GM21447 (cell line): ENCODE data around the gene SHC3.

ENCODE experiments used
- ATAC-seq: cut with Tn5 transposase; IDR thresholded peaks from one replicate; pipeline ENCODE4 v1.9.1; 2021; ENCODE audit not compliant: unreplicated experiment

SHC3 gene

DNA sequence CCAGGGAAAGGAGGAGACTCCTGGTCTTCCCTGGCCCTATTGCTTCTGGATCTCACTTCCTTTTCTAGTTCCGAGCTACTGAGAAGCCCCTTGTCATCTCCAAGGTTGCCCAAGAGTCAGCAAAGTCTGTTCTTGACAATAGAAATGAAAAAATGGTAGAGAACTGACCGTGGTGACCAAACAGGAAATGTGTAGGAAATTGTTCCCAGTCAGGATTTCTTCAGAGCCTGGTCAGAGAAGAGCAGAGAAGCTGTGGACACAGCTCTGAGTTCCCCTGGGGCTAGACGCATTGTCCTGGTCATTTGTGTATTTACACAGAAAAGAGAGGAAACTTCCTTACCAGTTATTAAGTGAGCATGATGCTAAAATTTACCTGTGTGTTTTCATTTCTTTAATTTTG is 151.7 kb downstream of the SHC3 start:
- no peak for ATAC-seq

DNA sequence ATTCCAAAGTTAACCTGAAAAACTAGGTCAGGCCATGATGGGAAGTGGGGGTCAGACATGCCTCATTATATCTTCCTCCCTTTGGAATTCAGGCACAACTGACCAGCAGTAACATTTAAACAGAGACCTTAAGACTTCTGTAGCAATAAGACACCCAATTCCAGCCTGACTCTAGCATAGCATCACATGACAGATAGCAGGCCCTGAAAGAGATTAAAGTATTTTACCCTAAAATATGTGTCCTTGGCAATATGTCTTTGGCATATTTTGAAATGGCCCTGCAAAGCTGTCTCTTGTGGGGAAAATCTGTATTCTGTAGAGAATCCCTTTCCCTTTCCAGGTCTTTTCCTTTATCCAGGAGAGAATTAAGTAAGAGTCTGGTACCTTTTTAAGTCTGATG is 153.1 kb downstream of the SHC3 start:
- no peak for ATAC-seq

DNA sequence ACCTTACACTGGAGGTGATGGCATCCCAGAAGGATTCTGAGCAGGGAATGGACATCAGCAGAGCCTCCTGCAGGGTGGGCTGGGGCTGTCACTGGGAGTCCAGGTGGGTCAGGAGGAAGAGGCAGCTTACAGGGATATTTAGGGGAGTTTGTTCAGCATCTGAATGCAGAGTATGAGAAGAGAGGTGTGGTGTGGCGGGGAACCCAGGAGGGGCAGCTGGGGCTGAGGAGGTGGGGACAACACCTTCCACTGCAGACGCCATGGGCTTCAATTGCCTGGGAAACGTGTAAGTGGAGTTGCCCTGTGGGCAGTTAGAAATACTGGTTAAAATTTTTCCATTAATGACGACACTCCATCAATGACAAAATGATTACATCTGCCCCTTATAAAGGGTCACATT is 153.9 kb downstream of the SHC3 start:
- ATAC-seq, result no peak

DNA sequence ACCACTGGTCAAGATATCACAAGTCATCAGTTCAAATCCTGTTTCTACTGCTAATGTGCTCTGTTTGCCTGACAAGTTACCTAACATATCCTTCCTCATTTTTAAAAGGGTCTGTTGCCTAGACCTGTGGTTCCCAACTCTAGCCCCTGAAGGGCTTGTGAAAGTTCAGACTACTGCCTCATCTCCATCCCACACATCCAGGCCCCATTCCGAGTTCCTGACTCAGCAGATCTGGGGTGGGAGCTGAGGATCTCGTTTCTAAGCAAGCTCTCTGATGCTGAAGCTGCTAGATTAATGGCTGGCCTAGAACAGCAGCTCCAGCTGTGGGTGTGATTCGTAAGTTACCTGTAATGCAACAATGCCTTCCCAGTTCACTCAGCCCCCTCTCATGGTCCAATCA is 154.9 kb downstream of the SHC3 start:
- ATAC-seq, result no peak

DNA sequence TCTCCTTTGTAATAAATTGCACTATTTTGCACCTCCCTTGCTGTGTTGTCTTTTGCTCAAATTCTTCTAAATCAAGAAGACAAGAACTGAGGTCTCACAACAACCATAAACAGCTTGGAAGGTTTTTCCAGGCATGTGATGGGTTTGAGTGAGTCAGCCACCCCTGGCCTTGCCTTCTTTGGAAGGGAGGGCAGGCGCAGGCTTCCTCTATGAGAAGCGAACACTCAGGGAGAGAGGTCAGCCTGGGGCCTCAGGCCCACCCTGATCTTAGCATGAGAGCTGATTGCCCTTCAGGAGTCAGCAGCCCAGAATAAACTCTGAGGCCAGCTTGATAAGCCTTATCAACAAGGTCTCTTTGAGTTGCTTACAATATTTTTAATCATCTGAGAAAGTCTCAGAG is 155.7 kb downstream of the SHC3 start:
- ATAC-seq, result no peak

DNA sequence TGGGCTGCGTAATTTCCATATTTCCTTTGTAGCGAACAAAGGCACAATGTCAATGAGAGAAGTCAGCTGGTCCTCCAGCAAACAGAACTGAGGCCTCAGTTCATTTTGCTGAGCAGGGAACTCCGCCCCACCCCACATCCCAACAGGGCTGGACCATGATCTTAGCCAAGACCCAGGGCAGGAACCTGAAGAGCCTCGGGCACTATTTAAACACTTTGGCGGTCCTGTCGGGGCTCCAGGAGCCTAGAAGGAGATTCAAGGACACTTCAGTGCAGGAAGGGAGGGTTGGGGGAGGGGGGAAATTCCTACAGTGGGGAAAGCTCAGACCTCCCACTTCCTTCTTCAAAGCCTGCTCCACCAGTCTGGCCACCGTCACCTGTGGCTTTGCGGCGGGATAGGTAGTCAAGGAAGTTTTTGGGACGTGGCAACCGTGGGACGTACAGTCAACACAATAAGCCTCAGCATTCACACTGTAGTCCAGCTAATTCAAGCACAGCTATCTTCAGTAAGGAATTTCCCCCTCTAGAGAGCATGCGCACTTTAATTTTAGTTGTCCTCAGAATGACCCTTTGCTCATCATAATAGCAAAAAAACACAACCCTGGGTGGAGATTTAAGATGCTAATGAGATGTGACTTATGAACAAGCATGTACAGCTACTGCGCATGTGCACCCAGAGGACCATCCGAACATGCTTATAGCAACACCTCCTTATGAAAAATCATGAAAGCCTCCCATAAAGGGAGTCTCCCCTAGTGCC is 156.4 kb downstream of the SHC3 start:
- no peak for ATAC-seq

DNA sequence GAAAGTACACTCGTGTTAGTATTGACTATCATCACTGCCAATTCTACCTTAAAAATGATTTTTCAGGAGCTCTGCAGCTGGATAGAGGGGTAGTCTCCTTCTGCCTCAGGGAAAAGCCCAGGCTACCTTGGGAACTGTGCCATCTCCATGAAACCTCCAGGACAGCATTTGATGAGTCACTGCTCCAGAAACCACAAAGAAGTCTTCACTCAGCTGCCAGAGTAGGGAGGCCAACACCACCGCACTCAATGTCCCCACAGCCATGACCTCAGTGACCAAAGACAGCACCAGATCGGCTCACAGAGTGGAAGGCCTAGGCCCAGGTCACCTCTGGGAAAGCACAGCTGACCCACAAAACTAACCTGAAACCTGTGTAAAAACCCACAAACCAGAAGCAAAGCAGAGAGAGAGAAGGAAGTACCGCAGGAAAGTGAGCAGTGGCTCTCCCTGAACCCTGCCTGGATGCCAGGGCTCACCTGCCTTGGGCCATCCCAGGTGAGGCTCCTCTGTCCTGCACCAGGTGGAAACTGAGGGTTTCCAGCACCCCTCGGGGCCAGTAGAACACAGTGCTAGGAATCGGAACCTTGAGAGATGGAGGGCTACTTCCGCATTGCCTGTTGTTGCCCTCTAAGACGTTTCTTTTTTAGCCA is 157.3 kb downstream of the SHC3 start:
- ATAC-seq, result no peak

DNA sequence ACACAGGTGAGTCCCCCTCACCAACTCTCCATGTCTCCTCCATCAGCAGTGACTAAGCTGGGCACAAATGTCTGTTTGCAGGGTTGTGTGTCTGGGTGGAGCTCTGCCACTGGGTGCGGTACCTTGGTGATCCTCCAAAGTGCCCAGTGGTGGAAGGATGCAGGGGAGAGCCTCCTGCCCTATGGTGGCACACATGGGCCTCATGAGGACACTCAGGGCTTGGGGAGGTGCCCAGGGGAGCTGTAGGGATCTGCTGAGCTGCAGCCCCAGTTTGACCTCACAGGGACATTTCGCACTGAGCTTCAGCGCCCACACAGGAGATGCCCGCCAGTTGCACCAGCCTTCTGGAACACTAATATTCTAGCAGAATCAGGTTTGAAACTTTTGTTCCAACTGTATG is 157.9 kb downstream of the SHC3 start:
- ATAC-seq, result no peak

DNA sequence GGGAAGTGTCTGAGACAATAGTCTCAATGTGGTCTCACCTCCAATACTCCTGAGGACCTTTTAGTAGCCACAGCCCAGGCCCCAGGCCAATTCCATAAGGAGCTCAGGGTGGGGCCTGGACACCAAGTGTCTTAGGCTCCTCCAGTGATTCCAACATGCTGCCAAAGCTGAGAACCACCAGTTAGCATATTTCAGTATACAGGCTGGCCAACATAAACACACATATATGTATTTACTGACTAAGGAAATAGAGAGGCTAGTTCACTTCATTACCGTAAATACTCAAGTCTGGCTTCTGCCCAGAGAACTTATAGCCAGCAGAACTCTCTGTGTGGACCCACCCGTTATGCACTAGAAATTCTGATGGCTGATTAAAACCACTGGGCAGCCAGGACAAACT is 163.3 kb downstream of the SHC3 start:
- no peak for ATAC-seq

DNA sequence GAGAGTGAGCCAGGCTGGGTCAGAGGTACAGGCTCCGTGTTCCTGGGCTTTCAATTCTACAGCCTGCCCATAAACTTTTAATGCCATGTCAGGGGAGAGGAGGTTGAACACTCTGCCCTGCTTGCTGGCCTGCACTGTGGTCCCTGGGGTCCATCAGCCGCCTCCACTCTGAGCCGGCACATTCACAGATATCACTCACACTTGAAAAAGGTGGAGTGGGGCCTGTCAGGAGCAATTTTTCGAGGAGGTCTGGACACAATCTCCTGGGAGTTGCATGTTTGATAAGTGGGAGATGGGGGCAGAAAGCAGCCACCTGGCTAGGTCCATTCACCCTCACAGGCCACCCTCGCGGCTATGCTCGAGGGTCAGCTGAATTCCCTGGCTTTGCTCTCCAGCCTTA is 164.5 kb downstream of the SHC3 start:
- ATAC-seq, result no peak

DNA sequence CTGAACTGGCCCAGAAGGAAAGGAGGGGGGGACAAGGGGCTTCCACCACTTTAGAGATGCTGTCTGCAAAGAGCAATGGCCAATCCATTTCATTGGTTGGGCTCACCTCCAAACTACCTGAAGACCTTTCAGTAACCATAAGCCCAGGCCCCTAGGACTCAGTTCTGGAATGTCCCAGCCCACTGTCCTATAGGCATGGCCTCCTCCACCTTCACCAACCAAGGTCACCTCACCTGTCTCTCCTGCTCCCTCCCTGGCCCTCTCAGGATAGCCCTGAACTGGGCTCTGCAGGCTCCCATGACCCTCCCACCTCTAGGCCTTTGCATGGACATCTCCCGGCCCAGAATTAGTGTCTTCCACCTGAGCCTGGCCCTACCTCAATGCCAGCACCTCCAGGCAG is 165.0 kb downstream of the SHC3 start:
- ATAC-seq, result no peak

DNA sequence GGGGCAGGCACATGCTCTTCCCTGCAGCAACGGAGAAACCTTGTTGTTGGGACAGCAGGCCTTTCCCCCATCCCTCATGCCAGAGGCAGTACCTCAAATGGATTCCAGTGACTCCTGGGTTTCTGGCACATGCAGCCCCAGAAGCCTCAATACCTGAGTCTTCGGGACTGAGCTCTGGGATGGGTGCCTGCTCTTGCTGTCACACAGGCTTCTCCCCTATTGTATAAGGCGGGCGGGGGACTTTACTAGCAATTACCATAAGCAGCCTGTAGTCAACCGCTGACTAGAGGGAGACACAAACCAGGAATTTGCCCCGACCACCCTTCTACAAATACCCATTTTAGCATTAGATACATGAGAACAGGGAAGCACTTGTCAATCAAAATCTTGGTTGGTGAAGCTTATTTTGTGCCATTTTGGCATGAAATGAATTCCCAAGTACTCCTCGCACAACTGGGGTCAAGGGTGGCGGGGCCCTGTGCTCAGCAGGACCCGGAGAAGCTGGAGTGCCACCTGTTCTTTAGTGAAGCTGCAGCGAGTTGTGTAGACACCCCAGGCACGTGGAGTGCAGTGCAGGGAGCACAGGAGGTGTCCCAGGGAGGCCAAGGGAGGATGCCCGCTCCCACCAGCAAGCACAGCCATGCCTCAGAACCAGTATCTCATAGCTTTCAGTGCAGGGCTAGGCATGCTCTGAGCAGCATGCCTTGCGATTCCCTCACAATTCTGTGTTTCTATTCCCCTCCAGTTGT is 166.2 kb downstream of the SHC3 start:
- ATAC-seq, result no peak

DNA sequence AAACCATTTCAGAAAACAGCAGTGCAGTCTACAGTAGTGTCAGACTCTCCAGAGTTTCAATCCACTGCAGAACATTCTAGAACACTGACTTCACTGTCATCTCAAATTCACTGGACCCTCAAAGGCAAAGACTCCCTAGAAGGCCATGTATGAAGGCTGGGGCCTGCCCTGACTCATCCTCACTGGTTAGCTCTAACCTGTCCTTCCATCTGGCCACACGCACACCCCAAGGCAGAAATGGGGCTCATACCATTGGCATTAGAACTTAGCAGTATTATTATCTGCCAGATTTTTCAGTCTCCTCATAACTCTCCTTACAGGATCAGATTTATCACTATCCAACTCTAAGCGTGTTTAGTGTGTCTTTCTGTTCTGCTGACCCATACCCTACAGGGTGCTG is 166.9 kb downstream of the SHC3 start:
- ATAC-seq, result no peak

DNA sequence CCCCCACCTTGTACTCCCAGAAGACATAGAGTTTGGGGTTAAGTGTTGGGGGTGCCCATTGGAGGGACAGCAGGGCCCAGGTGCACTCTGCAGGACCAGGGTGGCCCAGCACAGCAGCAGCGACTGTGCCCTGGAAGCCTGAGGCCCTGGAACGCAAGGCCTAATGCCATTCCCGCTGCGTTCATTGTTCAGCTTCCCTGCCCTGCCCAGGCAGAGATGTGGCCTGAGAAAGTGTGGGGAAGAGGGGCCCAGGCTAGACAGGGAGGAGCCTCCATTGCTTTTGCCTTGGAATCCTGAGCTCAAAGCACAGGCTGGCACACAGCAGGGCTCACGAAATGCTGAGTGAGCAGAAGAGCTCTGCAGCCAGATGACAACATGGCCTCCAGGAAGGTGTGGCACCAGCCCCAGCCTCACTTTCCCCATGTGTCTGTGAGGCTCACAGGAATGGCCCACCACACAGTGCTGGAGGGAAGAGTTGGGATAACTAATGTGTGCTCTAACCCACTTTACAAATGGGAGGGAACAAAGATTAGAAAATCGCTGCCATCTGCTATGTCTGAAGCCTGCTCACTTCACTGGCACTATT is 168.0 kb downstream of the SHC3 start:
- ATAC-seq, result no peak

DNA sequence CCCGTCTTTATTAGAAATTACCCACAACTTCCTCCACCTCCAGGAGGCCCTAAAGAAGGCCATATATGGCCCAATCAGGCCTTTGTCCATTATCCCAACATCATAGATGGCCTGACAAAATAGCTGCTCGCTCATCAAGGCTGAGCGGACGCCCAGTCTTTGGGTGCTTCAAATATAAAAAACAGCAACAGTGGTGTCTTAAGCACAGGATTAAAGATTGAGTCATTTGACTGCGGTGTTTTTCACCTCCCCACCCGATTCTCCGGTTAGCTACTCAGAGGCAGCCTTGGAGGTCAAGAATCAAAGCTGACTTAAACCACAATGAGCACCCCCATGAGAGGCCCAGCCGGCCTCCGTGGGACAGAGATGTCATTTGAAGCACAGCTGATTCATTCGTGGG is 168.6 kb downstream of the SHC3 start:
- ATAC-seq, result no peak

DNA sequence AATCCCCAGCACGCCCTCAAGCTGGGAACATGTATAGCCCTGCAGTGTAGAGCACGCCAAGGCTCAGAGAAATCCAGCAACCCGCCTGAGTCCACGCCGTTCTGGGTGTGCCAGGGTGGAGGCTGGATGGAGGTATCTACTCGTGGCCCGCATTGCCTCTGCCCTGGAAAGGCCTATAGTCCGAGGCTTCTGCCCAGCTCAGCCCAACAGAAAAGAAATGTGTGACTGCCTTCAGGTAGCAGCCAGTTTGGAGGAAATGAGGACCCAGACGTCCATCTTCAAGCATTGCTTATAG is 169.1 kb downstream of the SHC3 start:
- no peak for ATAC-seq

DNA sequence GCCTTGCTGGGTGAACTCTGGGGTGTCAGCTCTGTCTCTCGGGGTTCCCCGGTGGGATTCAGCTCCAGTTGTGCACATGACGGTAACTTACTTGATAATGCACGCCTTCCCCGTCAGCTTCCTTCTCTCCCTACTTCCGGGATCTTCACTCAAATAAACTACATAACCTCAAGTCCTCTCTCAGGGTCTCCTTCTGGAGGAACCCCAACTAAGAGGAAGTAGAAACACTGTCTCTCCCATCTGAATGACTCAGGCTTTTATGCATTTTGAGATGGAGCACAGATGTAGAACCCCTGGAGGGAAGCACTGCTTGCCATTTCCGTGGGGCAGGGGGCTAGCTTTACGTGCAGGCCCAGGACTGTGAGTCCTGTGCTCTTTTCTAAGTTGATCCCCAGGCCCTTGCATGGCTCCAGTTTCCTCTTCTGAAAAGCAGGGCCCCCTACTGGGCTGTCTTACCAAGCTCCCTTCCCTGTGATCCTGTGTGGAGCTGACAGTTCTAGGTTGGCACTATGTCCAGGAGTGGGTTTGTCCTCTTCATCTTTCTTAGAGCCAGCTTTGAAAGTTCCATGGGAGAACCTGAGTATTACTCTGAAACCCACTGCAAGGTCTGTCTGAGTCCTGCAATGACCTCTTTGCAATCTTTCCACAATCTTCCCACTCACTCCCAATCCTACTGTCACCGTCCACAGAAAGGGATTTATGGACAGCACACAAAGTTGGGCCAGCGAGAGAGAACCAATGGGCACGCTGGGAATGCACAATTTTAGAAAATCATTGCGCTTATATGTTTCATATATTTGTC is 169.7 kb downstream of the SHC3 start:
- ATAC-seq, result no peak

DNA sequence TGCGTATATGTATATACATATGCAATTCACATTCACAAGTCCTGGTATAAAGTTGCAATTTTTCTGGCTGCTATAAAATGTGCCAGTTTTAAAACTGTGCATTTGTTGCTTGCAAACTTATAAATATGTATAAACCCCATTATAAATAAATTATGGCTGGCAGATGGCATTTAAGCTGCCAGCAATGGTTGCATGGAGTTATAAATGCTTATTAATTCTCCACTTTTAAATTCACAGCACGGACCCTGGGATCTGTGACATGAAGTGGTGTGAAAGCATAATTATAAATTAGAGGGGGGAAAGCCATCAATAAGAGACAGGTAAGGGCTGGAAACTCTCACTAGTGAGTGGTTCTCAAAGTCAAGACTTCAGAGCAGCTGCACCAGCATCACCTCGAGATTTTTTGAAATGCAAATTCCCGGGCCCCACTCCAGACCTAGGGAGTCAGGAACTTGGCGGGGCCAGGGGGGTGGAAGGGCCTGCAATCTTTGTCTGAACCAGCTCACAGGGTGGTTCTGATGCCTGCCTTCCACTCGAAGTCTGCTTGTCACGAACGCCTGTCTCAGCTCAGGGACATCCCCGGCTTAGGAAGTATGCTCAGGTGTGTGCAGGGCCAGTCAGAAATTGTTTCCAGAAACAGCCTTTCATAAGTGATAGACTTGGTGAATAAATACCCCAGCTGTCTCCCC is 170.4 kb downstream of the SHC3 start:
- ATAC-seq, result no peak

DNA sequence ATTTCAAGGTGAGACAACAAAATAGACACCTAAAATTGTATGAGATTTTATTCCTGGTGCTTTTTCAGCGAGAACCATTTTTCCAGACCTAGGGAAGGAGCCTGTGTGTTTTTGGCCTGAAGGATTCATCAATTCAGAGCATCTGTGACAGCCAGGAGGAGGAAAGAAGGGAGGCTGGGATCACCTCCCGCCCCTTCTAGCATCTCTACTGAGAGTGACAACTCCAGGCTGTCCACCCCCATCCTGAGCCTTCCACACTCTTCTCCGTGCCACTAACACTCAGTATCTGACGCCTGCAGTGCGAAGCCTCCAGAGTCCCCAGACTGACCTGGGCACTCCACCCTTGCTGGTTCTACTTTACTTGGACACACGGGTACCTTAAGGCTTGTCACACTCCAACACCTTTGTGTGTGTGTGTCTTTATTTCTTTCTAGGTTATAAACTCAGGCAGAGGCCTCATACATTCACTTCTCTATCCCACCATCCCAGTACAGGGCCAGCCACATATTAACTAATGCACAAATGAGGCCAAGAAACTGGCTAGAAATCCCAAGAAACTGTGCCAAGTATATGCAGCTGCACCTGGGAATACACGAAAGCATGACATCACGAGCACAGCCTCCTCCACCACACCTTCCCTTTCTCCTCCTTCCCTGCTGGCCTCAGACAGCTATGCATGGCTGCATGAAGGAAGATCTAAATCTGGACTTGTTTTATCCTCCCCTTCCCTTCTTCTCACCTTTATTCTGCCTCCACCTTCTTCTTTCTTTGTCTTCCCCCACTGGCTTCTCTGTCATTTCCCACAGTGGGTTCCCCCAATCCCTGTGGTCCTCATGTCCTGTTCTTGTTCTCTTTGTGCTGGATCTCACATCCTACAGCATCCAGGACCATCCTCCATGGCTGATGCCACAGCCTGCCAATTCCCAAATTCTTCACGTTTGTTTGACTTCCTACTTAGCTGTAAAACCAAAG is 171.3 kb downstream of the SHC3 start:
- no peak for ATAC-seq

DNA sequence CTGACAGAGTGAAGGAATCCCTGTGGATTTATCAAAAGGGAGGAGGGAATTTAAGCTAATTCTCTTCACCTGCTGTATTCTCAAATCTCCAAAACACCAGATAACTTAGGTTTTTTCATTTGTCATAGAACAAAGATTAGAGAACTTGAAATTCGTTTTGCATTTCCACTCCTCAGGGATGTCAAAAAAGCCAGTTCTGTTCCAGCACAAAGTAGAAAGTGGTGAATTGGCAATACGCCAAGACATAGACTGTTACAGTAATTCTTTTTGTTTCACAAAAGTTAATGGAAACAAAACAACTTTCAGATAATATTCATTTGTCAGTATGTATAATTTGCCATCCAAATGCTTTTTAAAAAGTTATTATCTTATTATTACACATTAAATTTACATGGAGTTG is 172.4 kb downstream of the SHC3 start:
- ATAC-seq, result no peak
